Keratinocyte (primary cell): ENCODE measurements around the gene MSI2. TPM values are rescaled to one million over a fixed set of nuclear protein-coding genes. Genes with fewer than 3 reads are reported as not detected.

Experiments
- DNase-seq: peaks from one replicate; pipeline ENCODE4 v3.0.0-alpha.2; 2011; ENCODE audit warnings: low read depth, missing footprints, low spot score
- FAIRE-seq: peaks from 2 replicates; lab custom pipeline; 2011; peaks lifted over from hg19 to GRCh38; lab: Jason Lieb, UNC
- H2AFZ ChIP-seq: 2 replicates; pipeline ENCODE4 v1.6.0; 2012; ENCODE audit warnings: low read length, control low read depth, inconsistent platforms; ENCODE audit not compliant: control insufficient read depth
- H3K27ac ChIP-seq: 2 replicates; pipeline ENCODE4 v1.5.1; 2011; ENCODE audit warnings: low read length; ENCODE audit not compliant: control insufficient read depth, insufficient read depth
- H3K27me3 ChIP-seq: 3 replicates; pipeline ENCODE4 v1.6.0; 2011; ENCODE audit warnings: low read length; ENCODE audit not compliant: control insufficient read depth, insufficient read depth; ENCODE audit errors: extremely low read depth
- H3K36me3 ChIP-seq, 2 experiments: 2 replicates in 1 of 2; 3 replicates in 1 of 2; pipeline ENCODE4 v1.5.1; 2011; ENCODE audit warnings: low read length in 2 of 2, mild to moderate bottlenecking in 1 of 2; ENCODE audit not compliant: control insufficient read depth in 2 of 2, insufficient read depth in 2 of 2; ENCODE audit errors: extremely low read depth in 1 of 2
- H3K4me1 ChIP-seq: 3 replicates; pipeline ENCODE4 v1.5.1; 2011; ENCODE audit warnings: low read length; ENCODE audit not compliant: control insufficient read depth, insufficient read depth; ENCODE audit errors: extremely low read depth
- H3K4me2 ChIP-seq: 3 replicates; pipeline ENCODE4 v1.6.0; 2011; ENCODE audit warnings: low read depth, low read length; ENCODE audit not compliant: control insufficient read depth, insufficient read depth; ENCODE audit errors: extremely low read depth
- H3K4me3 ChIP-seq, 3 experiments: fragments of 200-600 bp in 1 of 3; sonication (generic) in 1 of 3; 2 replicates in 2 of 3; 3 replicates in 1 of 3; pipeline ENCODE4 v1.5.1; 2011 to 2016; ENCODE audit warnings: low read length in 3 of 3, mild to moderate bottlenecking in 3 of 3, control low read depth in 2 of 3, inconsistent platforms in 1 of 3, low read depth in 1 of 3, mixed read lengths in 1 of 3, mixed run types in 1 of 3, moderate library complexity in 1 of 3; ENCODE audit not compliant: control insufficient read depth in 2 of 3, insufficient read depth in 2 of 3; ENCODE audit errors: extremely low read depth in 1 of 3
- H3K79me2 ChIP-seq: 2 replicates; pipeline ENCODE4 v1.6.0; 2012; ENCODE audit warnings: low read length; ENCODE audit not compliant: control insufficient read depth, insufficient read depth
- H3K9ac ChIP-seq: 3 replicates; pipeline ENCODE4 v1.6.0; 2011; ENCODE audit warnings: low read length; ENCODE audit not compliant: control insufficient read depth, insufficient read depth; ENCODE audit errors: extremely low read depth
- H3K9me1 ChIP-seq: 3 replicates; pipeline ENCODE4 v1.6.0; 2011; ENCODE audit warnings: low read length; ENCODE audit not compliant: control insufficient read depth, insufficient read depth; ENCODE audit errors: extremely low read depth
- H3K9me3 ChIP-seq: 2 replicates; pipeline ENCODE4 v1.5.1; 2012; ENCODE audit warnings: low read depth, low read length; ENCODE audit not compliant: control insufficient read depth
- H4K20me1 ChIP-seq: 3 replicates; pipeline ENCODE4 v1.6.0; 2011; ENCODE audit warnings: low read length; ENCODE audit not compliant: control insufficient read depth, insufficient read depth; ENCODE audit errors: extremely low read depth
- EZH2 ChIP-seq: IDR thresholded peaks from one replicate; pipeline ENCODE4 v1.6.1; 2012; ENCODE audit warnings: inconsistent platforms, mild to moderate bottlenecking, low read length, moderate library complexity
- dilution Hi-C: fragments of 300-500 bp; cut with MboI; formaldehyde crosslinking; loops from one replicate; pipeline ENCODE4 v1.7.0; 2020; ENCODE audit warnings: low sequenced_read_pairs; ENCODE audit not compliant: extremely low pct_ligation_motif_present
- polyA plus RNA-seq, 5 experiments: library from polyadenylated mRNA; depleted of rRNA in 3 of 5; stranded (reverse) in 3 of 5; stranded (forward) in 1 of 5; unstranded in 1 of 5; fragments of >200 nt; gene quantifications; 1 replicate in 1 of 5; 2 replicates in 3 of 5; 3 replicates in 1 of 5; pipeline versions ENCODE4 v1.2.1 to v1.2.3, GENCODE V29; 2011 to 2012; ENCODE audit warnings: missing spikeins in 2 of 5, low read depth in 1 of 5, low replicate concordance in 1 of 5
- TF ChIP-seq, protein P1 (sequence below), 3 experiments: IDR thresholded peaks in 1 of 3; conservative IDR thresholded peaks in 1 of 3; optimal IDR thresholded peaks in 1 of 3; 2 replicates in 2 of 3; 3 replicates in 1 of 3; pipeline versions ENCODE3 to v1.5.1; 2011; ENCODE audit warnings: low read length in 3 of 3, mild to moderate bottlenecking in 3 of 3, moderate library complexity in 2 of 3, control low read depth in 1 of 3, inconsistent platforms in 1 of 3; ENCODE audit not compliant: insufficient read depth in 2 of 3; ENCODE audit errors: extremely low read depth in 1 of 3

MSI2 gene
- polyA plus RNA-seq, 1 donor (not counting 4 experiments of a cell fraction or from before 2014, with no cell fraction given), result 22.3 TPM

DNA sequence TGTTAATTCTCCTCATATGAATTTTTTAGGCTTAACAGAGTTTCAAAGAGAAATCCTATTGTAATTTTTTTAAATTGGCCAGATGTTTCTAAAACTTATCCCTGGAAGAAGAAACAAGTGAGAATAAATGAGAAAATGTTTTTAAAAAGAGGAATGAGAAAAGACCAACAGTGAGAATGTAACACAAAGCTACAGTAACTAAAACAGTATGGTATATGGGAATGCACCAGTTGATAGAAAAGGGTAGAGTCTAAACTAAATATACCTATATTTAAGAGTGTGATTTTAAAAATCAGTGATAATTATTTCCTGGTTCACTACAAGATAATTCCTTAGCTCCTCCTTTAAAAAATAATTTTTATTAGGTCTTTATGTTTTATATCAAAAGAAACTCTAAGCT lies 360.9 kb downstream of the MSI2 start:
- Histone ChIP-seq H3K9me1 (no peaks in the 10 kb centered on the region), H3K4me2 (no peak overlapping the region), H4K20me1 (no peaks in the 10 kb centered on the region), H3K9me3 (no peaks in the 10 kb centered on the region), H2AFZ (no peak overlapping the region), H3K36me3 (peaks cover 0 to 4% of the 10 kb centered on the region in 2 experiments), H3K4me1 (no peaks in the 10 kb centered on the region), H3K79me2 (no peaks in the 10 kb centered on the region), H3K9ac (no peak overlapping the region), H3K27me3 (no peaks in the 10 kb centered on the region), H3K4me3 (no peak overlapping the region), H3K27ac (no peak overlapping the region)
- DNase-seq (no peak), FAIRE-seq (no peak)
- dilution Hi-C loops, result no loop called here
- TF ChIP-seq, protein P1, sequence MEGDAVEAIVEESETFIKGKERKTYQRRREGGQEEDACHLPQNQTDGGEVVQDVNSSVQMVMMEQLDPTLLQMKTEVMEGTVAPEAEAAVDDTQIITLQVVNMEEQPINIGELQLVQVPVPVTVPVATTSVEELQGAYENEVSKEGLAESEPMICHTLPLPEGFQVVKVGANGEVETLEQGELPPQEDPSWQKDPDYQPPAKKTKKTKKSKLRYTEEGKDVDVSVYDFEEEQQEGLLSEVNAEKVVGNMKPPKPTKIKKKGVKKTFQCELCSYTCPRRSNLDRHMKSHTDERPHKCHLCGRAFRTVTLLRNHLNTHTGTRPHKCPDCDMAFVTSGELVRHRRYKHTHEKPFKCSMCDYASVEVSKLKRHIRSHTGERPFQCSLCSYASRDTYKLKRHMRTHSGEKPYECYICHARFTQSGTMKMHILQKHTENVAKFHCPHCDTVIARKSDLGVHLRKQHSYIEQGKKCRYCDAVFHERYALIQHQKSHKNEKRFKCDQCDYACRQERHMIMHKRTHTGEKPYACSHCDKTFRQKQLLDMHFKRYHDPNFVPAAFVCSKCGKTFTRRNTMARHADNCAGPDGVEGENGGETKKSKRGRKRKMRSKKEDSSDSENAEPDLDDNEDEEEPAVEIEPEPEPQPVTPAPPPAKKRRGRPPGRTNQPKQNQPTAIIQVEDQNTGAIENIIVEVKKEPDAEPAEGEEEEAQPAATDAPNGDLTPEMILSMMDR (optimal IDR thresholded peaks at IDR 0.05 in 1 of 3, IDR thresholded peaks at IDR 0.05 in 1 of 3, conservative IDR thresholded peaks at IDR 0.05 in 1 of 3; ENCODE audit: extremely low read depth in 1 of 3, insufficient read depth in 2 of 3, low read length in 3 of 3), result no peak
- no peak for TF ChIP-seq EZH2

DNA sequence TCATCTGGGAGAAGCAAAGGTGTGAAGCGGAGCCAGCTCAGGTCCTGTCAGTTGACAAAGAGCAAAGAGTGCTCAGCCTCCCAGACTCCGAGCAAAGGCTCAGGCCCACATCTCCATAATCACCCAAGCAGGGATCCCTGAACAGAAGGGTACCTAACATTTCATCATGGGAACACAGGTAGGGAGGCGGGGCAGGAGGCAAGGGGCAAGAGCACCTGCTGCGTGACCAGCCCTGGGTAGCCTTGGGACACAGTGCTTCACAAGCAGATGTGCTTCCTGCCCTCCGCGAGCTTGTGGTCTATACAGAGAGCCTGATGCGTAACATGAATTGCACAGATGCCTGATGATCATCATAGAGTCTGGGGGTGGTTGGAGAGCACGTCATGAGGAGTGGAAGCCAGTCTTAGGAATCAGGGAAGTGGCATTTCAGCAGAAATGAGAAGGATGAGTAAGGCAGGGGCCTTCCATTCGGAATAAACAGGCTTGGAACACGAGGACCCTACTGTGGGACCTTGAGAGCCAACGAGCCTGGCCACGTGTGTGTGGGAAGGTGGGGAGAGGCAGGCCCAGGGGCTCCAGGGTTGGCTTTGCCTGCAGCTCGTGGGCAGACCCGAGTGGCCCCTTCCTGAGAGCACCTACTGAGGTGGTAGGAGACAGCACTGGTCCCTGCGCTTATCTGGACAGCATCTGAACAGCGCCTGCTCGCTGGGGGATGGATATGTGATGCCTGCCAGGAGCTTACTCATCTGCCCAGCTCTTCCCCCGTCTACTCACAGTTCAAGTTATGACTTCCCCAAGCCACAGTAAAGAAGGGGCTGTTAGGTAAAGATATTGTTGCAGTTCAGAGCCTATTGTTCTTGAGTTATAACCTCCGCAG lies 363.0 kb downstream of the MSI2 start:
- dilution Hi-C loops, result no loop called here
- Histone ChIP-seq H2AFZ (no peak overlapping the region), H3K9ac (no peak overlapping the region), H3K36me3 (peaks cover 0 to 4% of the 10 kb centered on the region in 2 experiments), H3K4me1 (no peaks in the 10 kb centered on the region), H3K27me3 (no peaks in the 10 kb centered on the region), H3K27ac (no peak overlapping the region), H4K20me1 (no peaks in the 10 kb centered on the region), H3K9me1 (no peaks in the 10 kb centered on the region), H3K79me2 (no peaks in the 10 kb centered on the region), H3K4me2 (no peak overlapping the region), H3K9me3 (no peaks in the 10 kb centered on the region), H3K4me3 (no peak overlapping the region)
- DNase-seq (no peak), FAIRE-seq (no peak)
- TF ChIP-seq EZH2, result no peak
- TF ChIP-seq, protein P1 (optimal IDR thresholded peaks at IDR 0.05 in 1 of 3, IDR thresholded peaks at IDR 0.05 in 1 of 3, conservative IDR thresholded peaks at IDR 0.05 in 1 of 3; ENCODE audit: extremely low read depth in 1 of 3, insufficient read depth in 2 of 3, low read length in 3 of 3), result no peak
